Smooth muscle cell (in vitro differentiated cells): Measurements from ENCODE around the gene C17orf58. TPM values are rescaled to one million over a fixed set of nuclear protein-coding genes. Genes with fewer than 3 reads are reported as not detected.
"Not testable (repeated sequence)": the region's sequence is repeated elsewhere in the genome, so short reads cannot be mapped to it uniquely, and the experiment has no call there.

Source experiments
- DNase-seq: peaks from one replicate; lab custom pipeline; 2025; ENCODE audit not compliant: unreplicated experiment; lab: John Stamatoyannopoulos, UW
- H2AFZ ChIP-seq: fragments of 200-600 bp; sonication (generic); 2 replicates; pipeline ENCODE4 v1.6.0; 2016; ENCODE audit warnings: antibody characterized with exemption, low read depth, mild to moderate bottlenecking
- H3F3A ChIP-seq: fragments of 200-600 bp; sonication (generic); 2 replicates; pipeline ENCODE4 v1.6.0; 2017; ENCODE audit warnings: antibody characterized with exemption, low read depth
- H3K27ac ChIP-seq: fragments of 200-600 bp; sonication (generic); 2 replicates; pipeline ENCODE4 v1.5.1; 2016; ENCODE audit warnings: low read depth, mild to moderate bottlenecking
- H3K27me3 ChIP-seq: fragments of 200-600 bp; sonication (generic); 2 replicates; pipeline ENCODE4 v1.6.1; 2016; ENCODE audit warnings: low read depth, mild to moderate bottlenecking
- H3K36me3 ChIP-seq: fragments of 200-600 bp; sonication (generic); 2 replicates; pipeline ENCODE4 v1.5.1; 2016; ENCODE audit warnings: low read depth
- H3K4me1 ChIP-seq: fragments of 200-600 bp; sonication (generic); 2 replicates; pipeline ENCODE4 v1.5.1; 2016; ENCODE audit warnings: low read depth
- H3K4me2 ChIP-seq: fragments of 200-600 bp; sonication (generic); 2 replicates; pipeline ENCODE4 v1.6.0; 2016; ENCODE audit warnings: mild to moderate bottlenecking
- H3K4me3 ChIP-seq: fragments of 200-600 bp; sonication (generic); 2 replicates; pipeline ENCODE4 v1.5.1; 2016; ENCODE audit warnings: mild to moderate bottlenecking
- H3K79me2 ChIP-seq: fragments of 200-600 bp; sonication (generic); 2 replicates; pipeline ENCODE4 v1.6.0; 2016; ENCODE audit warnings: low read depth, mild to moderate bottlenecking
- H3K9ac ChIP-seq: fragments of 200-600 bp; sonication (generic); 2 replicates; pipeline ENCODE4 v1.6.0; 2016; ENCODE audit warnings: low read depth
- H3K9me3 ChIP-seq: fragments of 200-600 bp; sonication (generic); replicated peaks from 2 replicates; pipeline ENCODE4 v1.5.1; 2016; ENCODE audit warnings: low read depth
- H4K20me1 ChIP-seq: fragments of 200-600 bp; sonication (generic); 2 replicates; pipeline ENCODE4 v1.6.0; 2016; ENCODE audit warnings: low read depth
- CTCF ChIP-seq: fragments of 200-600 bp; sonication (generic); IDR thresholded peaks from 2 replicates; pipeline ENCODE4 v1.5.1; 2017; ENCODE audit warnings: borderline replicate concordance, mild to moderate bottlenecking, antibody characterized with exemption; ENCODE audit not compliant: insufficient read depth, poor library complexity, severe bottlenecking
- WGBS: methylation state at CpG from one replicate; pipeline ENCODE4 v1.1.7; 2016; ENCODE audit warnings: low lambda C conversion rate; 5-methylcytosine and 5-hydroxymethylcytosine counted together
- polyA plus RNA-seq: library from polyadenylated mRNA; unstranded; fragments of >200 nt; fragmentation: Nextera tagmentation; extraction: Ambion mirVana; gene quantifications from 2 replicates; pipeline ENCODE4 v1.2.1, GENCODE V29; 2016
- total RNA-seq: library from RNA; depleted of rRNA; stranded (reverse); fragments of >200 nt; gene quantifications from 2 replicates; pipeline ENCODE4 v1.2.3, GENCODE V29; 2014

C17orf58 gene
- total and polyA plus RNA-seq, 2 experiments from 2014 or later, result 4.9 to 10.5 TPM

GRCh38 chr17:67983383-67983688 lies 12.9 kb downstream of the C17orf58 start:
- Histone ChIP-seq H3K9me3 (no peaks in the 10 kb centered on the region), H3K27ac (no peak overlapping the region), H3K4me2 (no peak overlapping the region), H4K20me1 (peaks cover 2% of the 10 kb centered on the region), H3K27me3 (no peaks in the 10 kb centered on the region), H3K79me2 (no peaks in the 10 kb centered on the region), H3F3A (peaks cover 2% of the 10 kb centered on the region), H3K4me3 (no peak overlapping the region), H3K4me1 (no peaks in the 10 kb centered on the region), H3K36me3 (no peaks in the 10 kb centered on the region), H2AFZ (no peak overlapping the region), H3K9ac (no peak overlapping the region)
- TF ChIP-seq CTCF, result no peak
- DNase-seq, result no peak
- WGBS, result 90% methylated on average over 3 of the region's 3 CpGs

- no peak overlapping the region for H3K4me3 ChIP-seq
- 89% methylated on average over 8 of the region's 8 CpGs for WGBS
- H3K4me1 ChIP-seq, result no peaks in the 10 kb centered on the region
- H3K79me2 ChIP-seq, result no peaks in the 10 kb centered on the region
- no peaks in the 10 kb centered on the region for H3K9me3 ChIP-seq
- H3K4me2 ChIP-seq, result no peak overlapping the region
- TF ChIP-seq CTCF, result no peak
- DNase-seq, result no peak
- no peak overlapping the region for H3K27ac ChIP-seq
- no peaks in the 10 kb centered on the region for H3K36me3 ChIP-seq
- H4K20me1 ChIP-seq, result peaks cover 2% of the 10 kb centered on the region
- H2AFZ ChIP-seq, result no peak overlapping the region
- H3F3A ChIP-seq, result peaks cover 3% of the 10 kb centered on the region
- H3K27me3 ChIP-seq, result no peaks in the 10 kb centered on the region
- no peak overlapping the region for H3K9ac ChIP-seq
Measured at GRCh38 chr17:67982686-67983382, 13.4 kb downstream of the C17orf58 start.

- no peak overlapping the region for H3K4me3 ChIP-seq
- no peak overlapping the region for H2AFZ ChIP-seq
- no peaks in the 10 kb centered on the region for H3K27me3 ChIP-seq
- H3K9me3 ChIP-seq, result no peaks in the 10 kb centered on the region
- no peak overlapping the region for H3K27ac ChIP-seq
- TF ChIP-seq CTCF, result no peak
- no peaks in the 10 kb centered on the region for H3K4me1 ChIP-seq
- peaks cover 2% of the 10 kb centered on the region for H4K20me1 ChIP-seq
- H3K79me2 ChIP-seq, result no peaks in the 10 kb centered on the region
- DNase-seq, result no peak
- H3K36me3 ChIP-seq, result no peaks in the 10 kb centered on the region
- H3K4me2 ChIP-seq, result no peak overlapping the region
- 70% methylated on average over 9 of the region's 9 CpGs for WGBS
- peaks cover 3% of the 10 kb centered on the region for H3F3A ChIP-seq
- H3K9ac ChIP-seq, result no peak overlapping the region
Measured at GRCh38 chr17:67982034-67982640, 14.1 kb downstream of the C17orf58 start.

GRCh38 chr17:67980883-67981282 lies 15.4 kb downstream of the C17orf58 start:
- not testable (repeated sequence) for H2AFZ ChIP-seq, H3K4me1 ChIP-seq, DNase-seq, H4K20me1 ChIP-seq, H3F3A ChIP-seq, H3K27me3 ChIP-seq, H3K9ac ChIP-seq, H3K9me3 ChIP-seq, H3K27ac ChIP-seq, H3K79me2 ChIP-seq, H3K4me3 ChIP-seq, H3K4me2 ChIP-seq, H3K36me3 ChIP-seq
- WGBS, result 64% methylated on average over 3 of the region's 3 CpGs
